HG02571 (cell line): ENCODE data around the gene KRT20.

ENCODE experiments used
- ATAC-seq: cut with Tn5 transposase; IDR thresholded peaks from one replicate; pipeline ENCODE4 v1.9.1; 2021; ENCODE audit warnings: mild to moderate bottlenecking, moderate library complexity; ENCODE audit not compliant: unreplicated experiment

The KRT20 gene

DNA sequence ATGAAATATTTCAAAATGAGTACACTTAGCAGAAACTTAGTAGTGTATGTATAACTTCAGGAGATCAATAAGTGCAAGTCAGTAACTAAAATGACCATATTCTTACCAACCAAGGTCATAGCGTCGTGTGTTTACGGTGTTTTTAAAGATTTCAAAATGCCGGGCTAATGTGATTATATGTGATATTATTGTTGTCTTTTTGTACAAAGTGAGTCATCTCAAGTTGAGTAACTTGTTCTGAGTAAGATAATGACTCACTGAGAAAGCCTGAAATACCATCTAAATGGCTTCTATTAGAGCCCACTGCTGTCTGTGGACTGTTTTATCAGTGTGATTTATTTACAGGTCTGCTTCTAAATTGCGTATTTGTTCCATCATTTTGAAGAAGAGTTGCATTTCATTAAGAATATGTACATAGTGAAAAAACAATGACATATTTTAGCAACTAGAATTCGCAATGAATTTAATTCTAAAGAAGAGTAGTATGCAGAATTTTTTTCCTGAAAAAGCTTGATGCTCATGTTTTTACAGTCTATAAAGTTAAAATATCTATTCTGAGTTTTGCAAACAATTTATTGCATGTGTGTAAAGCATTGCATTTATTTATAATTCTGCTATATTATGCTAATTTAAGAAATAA, 30.7 kb downstream of the KRT20 start:
- ATAC-seq = no peak

DNA sequence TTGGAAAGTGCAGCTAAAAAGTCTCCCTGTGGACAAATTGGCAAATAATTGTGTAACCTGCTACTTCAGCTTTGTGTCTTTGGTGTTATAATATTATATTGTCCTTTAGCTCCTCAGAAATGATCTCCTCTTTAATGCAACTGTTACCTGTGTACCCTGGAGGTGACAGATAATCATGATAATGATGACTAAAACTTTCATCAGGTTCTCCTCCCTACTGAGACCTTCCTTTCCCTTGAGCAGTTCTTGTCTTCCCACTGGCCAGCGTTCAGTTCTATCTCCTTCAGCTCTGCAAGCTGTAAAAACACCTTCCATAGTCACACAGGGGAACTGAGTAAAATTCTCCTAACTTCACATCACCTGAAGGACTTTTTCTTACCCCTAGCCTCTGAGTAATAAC, 32.7 kb downstream of the KRT20 start:
- no peak for ATAC-seq

DNA sequence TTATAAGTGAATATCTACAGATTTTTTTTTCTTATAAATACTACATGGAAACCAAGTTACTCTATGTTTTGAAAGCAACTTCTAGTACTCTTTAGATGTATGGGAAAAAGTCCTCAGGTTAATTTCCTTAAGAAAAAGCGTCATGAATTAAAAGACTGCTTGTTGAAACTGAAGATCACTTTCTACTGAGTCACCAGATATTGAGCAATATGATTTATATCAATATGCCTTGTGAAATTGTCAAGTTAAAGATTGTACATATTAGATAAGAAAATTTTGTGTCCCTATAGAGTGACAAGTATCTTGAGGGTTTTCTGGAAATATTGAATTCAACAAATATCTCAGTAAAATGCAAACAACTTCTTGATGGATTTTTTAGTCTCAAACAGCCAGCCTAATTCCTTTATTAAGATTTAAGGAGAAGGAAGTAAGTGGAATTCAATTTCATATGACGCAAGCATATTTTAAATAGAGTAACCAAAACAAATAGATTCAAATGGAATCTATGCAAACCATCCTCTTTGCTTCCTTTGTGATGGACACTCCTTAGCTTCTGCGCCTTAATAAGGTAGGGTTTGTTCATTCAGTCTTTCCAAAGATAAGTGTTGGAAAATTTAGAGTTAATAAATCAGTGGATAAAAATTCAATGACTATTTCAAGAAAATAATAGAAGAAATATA, 34.6 kb downstream of the KRT20 start:
- ATAC-seq = no peak

DNA sequence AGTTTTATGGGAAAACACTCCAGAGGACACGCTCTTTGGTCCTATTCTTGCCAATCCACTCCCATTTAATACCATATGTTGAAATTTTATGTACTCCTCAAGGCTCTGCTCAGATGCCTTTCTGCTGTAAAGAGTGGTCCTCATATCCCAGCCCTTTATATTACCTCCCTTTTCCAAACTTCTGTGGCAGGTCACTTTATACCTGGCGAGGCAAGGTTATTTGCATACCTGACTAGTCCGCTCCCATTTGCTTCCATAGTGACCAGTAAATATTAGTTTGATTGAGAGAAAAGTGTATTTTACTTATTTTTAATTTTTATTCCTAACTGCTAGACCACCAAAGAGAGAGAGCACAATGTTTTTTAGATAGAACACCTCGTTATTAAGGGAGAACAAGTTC, 35.3 kb downstream of the KRT20 start:
- no peak for ATAC-seq

DNA sequence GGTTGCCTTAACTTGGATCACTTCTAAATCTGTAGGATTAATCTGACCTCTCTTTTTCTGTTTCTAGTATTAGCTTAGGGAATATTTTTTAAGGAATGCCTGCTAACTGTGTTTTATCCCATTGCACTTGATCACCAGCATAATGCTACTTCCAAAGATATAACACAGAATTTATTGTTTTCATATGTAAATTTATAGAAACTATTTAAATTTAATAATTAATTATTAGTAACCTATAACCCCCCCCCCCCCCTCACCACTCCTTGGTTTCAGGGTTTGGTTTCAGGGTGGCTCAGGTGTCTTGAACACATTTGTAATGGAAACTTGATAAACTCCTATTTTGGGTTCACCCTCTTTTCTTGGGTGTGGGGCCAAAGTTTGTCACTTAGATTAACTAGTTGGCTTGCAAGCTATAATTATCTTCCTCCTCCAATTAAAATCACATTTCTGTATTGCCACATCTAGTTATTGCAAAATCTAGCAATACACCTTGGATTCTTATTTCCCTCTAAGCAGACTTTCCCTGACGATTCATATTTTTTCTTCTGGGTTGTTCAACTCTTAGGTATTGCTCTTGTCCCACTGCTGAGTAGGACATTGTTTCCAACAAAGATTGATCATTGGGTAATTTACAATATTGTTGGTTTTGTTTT, 36.3 kb downstream of the KRT20 start:
- ATAC-seq = no peak

DNA sequence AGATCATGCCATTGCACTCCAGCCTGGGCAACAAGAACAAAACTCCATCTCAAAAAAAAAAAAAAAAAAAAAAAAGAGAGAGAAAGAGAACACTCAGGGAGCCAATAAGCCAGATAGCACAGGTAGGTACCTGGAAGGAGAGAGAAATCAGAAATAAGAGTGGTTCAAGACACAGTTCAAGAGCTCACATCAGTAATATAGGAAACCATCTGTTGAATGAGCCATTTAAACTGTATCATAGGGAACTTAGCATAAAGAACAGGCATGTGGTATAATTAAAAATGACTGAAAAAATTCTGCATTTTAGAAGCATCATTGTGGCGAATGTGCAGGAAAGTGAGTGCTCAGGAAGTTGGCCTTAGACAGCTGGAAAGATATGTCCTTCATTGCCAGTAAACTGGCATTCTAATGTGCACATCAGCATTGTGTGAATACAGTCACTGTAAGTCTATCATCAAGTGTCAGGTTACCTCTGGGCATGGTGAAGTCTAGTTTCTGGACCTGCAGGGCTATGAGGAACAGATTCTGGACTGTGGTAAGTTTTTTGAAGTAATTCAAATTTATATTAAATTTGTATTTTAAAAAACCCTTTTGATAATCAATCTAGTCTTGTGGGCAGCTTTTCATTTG, 38.4 kb downstream of the KRT20 start:
- no peak for ATAC-seq

DNA sequence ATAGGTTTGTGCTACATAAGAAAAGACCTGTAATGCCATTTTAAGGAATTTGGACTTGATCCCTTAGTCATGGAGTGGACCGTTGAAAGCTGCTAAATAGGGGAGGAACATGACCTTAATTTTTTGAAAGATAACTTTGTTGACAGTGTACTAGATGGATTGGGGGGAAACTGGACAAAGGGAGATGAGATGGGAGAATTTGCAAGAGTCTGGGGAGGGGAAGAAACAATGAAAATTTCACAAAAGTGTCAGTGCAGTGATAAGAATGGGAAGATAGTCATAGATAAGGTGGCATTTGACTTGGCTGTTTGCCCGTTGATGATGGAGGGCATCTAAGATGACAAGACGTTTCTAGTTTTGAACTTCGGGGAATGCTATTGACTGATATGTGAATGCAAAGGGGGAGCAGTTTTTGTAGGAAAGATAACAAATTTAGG, 40.4 kb downstream of the KRT20 start:
- no peak for ATAC-seq

DNA sequence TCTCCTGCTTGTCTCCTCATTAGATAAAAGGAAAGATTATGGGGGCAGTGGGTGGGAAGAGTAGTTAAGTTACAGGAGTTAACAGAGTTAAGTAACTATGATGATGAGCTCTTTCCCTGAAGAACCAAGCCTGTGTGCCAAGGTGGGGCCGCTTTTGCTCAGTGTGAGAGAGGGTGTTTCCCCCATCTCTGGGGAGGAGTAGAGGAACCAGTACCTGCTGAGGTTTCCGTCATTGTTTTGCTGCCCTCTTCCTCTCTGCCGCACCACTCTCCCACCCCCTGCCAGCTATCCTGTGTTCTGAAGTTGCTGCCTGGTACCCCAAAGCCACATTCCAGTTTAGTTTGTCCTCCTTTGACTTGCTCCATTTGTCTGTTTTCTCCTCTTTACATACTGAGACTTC, 41.8 kb downstream of the KRT20 start:
- no peak for ATAC-seq

DNA sequence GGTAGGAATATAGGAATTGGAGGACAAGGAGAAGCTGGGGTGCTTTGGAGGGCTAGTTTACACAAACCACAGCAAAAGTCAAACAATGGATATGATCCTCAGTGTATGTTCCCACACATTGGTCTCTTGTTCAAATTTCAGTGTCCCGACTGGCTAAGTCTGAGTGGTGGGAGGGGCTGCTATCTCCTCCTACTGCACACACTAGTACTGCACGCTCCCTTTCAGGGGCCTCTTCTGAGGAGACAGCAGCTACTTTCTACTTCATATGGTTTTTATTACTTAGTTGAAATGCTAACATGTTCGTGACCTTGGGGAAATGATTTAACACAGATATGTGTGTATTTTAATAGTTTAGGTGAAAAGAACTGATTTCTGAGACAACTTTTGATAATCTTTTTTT, 43.8 kb downstream of the KRT20 start:
- ATAC-seq = no peak

DNA sequence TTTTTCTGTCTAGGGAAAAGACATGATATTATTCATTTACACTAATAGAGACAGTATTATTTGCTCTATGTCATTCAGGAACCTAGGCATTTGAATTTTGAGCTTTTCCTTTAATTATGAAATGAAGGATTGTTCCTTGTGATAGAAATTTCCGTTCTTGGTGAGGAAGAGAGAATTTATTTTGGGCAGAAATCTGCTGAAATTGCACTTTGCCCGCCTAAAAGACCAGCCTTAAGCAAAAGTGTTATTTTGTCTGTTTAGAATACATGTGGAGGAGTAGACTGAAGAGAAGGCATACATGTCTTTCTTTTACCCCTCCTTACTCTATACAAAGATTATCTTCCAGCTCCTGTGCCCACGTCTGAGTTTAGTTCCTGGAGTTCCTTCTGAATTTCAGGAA, 45.8 kb downstream of the KRT20 start:
- no peak for ATAC-seq

DNA sequence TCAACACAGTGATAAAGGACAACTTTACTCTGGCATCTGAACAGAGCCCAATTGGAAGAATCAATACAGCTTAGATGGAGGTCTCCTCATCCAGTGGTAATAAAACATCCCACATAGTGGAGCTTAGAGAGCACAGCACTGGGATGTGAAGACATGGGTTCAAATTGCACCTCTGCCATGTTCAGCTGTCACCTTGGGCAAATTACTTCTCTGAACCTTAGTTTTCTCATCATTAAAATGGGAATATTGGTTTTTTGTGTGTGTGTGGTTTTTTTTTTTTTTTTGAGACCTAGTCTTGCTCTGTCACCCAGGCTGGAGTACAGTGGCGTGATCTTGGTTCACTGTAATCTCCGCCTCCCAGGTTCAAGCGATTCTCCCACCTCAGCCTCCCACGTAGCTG, 49.0 kb downstream of the KRT20 start:
- no peak for ATAC-seq

DNA sequence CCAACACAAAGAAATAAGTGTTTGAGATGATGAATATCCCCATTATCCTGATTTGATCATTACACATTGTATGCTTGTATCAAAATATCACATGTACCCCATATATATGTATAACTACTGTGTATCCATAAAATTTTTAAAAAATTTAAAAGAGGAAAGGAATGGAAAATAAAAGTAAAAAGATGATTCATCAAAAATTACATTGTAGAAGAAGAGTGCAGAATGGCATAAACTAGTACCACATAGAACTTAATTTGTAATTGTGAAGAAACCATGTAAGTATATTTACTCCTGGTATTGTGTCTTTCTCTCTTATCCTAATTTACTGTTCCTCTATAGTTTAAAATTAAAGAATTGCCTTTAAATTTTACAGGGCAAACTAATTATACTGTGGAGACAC, 51.2 kb downstream of the KRT20 start:
- ATAC-seq = no peak

DNA sequence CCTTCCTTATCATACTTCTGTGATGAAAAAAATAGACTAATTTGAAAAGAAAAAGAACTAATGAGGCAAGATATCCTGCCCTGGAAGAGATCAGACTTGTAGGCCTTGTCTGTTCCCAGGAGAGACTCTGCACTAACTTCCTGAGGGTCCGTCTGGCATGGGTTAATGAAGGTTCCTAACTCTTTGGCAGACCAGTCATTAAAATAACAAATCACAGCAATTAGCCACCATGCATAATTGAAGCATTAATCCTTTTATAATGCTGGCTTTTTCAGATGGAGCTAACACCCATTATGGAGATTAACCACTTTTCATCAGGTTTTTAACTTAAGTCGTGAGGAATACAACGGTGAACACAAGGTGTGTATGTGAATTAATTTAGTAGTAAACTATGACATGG, 52.2 kb downstream of the KRT20 start:
- ATAC-seq = no peak

DNA sequence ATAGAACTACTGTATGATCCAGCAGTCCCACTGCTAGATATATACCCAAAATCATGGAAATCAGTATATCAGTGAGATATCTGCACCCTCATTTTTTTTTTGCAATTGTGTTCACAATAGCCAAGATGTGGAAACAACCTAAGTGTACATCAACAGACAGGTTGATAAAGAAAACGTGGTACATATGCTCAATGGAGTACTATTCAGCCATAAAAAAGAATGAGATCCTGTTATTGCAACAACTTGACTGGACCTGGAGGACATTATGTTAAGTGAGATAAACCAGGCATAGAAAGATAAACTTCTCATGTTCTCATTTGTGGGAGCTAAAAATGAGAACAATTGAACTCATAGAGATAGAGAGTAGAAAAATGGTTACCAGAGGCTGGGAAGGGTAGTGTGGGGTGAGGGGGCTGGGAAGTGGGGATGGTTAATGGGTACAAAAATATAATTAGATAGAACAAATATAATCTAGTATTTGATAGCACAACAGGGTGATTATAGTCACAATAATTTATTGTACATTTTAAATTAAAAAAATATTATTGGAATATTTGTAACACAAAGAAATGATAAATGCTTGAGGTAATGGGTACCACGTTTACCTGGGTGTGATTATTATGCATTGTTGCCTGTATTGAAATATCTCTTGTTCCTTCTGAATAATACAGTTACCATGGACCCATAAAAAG, 54.8 kb downstream of the KRT20 start:
- no peak for ATAC-seq

DNA sequence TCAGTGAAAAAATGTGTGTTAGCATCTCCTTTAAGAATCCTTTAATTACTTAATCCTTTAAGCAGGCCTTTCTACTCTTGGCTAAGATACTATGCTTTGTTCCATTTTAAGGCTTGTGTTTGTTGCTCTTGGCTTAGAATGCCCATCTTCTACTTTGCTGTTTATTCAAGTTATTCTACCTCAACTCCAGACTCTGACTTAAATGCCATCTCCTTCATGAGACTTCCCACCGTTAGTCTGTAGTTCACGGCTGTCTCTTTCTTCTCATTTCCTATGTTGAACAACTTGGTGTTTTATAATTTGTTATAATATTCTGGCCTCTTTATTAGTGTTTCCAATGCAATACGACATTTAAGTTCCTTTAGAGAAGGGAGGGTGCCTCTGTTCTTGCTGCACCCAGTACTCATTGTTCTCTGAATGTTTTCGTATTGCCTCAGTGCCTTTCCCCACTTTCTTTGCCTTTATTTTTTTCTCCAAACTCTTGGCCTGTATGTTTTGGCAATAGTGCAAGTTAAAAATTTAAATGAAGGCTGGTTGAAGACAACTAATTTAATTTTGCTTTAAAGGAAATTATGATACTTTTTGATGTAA, 56.5 kb downstream of the KRT20 start:
- no peak for ATAC-seq

DNA sequence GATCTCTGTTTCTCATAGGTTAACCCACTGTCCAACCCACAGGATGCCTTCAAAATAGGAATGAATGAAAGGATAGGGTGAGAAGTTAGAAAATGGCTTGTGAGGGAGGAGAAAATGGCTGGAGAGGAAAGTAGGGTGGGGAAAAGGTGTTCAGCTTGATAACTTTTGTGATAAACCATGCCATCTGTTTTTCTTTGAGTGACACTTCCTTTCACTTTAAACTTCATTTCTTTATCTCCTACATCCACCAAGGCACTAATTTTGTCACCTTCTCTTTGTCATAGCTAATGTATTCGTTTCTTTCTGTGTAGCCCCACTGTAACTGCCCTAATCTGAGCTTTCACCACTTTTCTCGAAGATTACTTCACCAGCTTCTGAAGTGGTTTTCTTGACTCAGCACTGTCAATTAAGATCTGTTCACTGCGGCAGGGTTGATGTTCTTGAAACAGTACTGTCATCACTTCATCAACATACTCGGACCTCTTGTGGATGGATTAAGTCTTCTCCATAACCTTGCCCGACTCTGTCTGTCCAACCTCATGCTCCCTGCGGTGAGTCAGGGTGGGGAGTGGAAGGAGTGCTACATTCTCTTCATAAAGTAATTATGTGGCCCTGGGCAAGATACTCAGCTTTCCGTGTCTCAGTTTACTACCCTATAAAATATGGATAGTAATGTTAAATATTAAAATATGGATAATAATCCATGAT, 57.1 kb downstream of the KRT20 start:
- no peak for ATAC-seq
